HEK293 (cell line): Measurements from ENCODE around the gene RNASE8.

Experiments
- CTCF ChIP-seq: fragments of 450-650 bp; formaldehyde crosslinking; IDR thresholded peaks from 2 replicates; pipeline ENCODE4 v1.5.1; 2016; ENCODE audit warnings: missing biosample characterization, missing genetic modification characterization
- TRIM28 ChIP-seq: IDR thresholded peaks from 2 replicates; pipeline ENCODE4 v1.6.1; 2011; ENCODE audit warnings: low read length, control low read depth, borderline replicate concordance
- ZNF423 ChIP-seq: fragments of 450-650 bp; formaldehyde crosslinking; IDR thresholded peaks from 2 replicates; pipeline ENCODE4 v1.5.1; 2016; ENCODE audit warnings: missing biosample characterization, missing genetic modification characterization
- ZNF596 ChIP-seq: fragments of 450-650 bp; IDR thresholded peaks from 2 replicates; pipeline ENCODE4 v1.5.0; 2018; ENCODE audit warnings: missing biosample characterization, mild to moderate bottlenecking, missing genetic modification characterization, moderate library complexity
- ZNF629 ChIP-seq: fragments of 450-650 bp; formaldehyde crosslinking; IDR thresholded peaks from 2 replicates; pipeline ENCODE4 v1.5.1; 2017; ENCODE audit warnings: missing biosample characterization, missing genetic modification characterization
- ZNF677 ChIP-seq: fragments of 450-650 bp; IDR thresholded peaks from 2 replicates; pipeline ENCODE4 v1.5.0; 2018; ENCODE audit warnings: missing biosample characterization, mild to moderate bottlenecking, missing genetic modification characterization, moderate library complexity
- ZNF692 ChIP-seq: fragments of 450-650 bp; formaldehyde crosslinking; IDR thresholded peaks from 2 replicates; pipeline ENCODE4 v1.5.1; 2016; ENCODE audit warnings: missing biosample characterization, missing genetic modification characterization
- ZSCAN4 ChIP-seq: fragments of 450-650 bp; formaldehyde crosslinking; IDR thresholded peaks from 2 replicates; pipeline ENCODE4 v1.5.1; 2017; ENCODE audit warnings: missing biosample characterization, missing genetic modification characterization

- TF ChIP-seq ZNF629 = no peak
- TF ChIP-seq CTCF (tag by site-specific recombination) = no peak
- TF ChIP-seq ZNF692 (tag by site-specific recombination) = no peak
- no peak for TF ChIP-seq ZNF423 (tag by site-specific recombination)
- TF ChIP-seq ZSCAN4 (tag by site-specific recombination) = no peak
- no peak for TF ChIP-seq ZNF677
- TF ChIP-seq TRIM28 = no peak
- TF ChIP-seq ZNF596 (tag by site-specific recombination) = no peak
Observed at GRCh38 chr14:21075719-21076437, 18.3 kb downstream of the RNASE8 start.
